Inflammatory macrophage treated with lipopolysaccharide for 1 hour (primary cell): ENCODE data around the gene DCAF4.
"Not testable (repeated sequence)": the region's sequence is repeated elsewhere in the genome, so short reads cannot be mapped to it uniquely, and the experiment has no call there.

Source experiments
- DNase-seq, 2 donors: peaks; one replicate each; pipeline ENCODE4 v3.0.0-alpha.2; 2020 to 2022

DCAF4 gene

DNA sequence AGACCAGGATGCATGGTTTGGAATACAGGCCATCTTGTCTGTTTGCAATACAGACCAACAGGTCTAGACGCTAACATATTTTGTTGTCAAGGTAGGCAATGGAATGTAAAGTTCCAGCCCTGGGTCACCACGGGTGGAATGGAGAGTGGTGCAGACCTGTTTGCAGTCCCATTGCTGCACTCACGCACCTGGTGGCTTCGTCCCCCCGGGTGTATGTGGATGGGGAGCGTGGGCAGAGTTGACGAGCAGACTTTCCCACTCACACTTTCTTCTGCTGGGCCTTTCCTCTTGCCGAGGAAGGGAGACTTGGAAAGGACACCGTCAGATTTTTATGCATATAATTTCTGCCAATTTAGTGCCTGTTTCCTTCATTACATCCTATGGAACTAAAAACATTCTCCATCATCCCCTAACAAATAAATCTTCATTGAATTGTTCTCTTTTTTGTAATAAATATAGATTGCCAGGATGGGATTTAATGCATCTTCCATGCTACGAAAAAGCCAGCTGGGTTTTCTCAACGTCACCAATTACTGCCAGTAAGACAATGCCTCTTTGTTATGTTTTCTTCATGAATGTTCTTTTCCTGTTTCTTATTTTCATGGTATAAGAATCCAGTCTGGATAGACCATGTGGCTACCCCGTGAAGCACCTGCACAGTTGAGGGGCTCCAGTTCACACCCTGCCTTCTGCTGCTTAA is 15.2 kb downstream of the DCAF4 start:
- no peak for DNase-seq

DNA sequence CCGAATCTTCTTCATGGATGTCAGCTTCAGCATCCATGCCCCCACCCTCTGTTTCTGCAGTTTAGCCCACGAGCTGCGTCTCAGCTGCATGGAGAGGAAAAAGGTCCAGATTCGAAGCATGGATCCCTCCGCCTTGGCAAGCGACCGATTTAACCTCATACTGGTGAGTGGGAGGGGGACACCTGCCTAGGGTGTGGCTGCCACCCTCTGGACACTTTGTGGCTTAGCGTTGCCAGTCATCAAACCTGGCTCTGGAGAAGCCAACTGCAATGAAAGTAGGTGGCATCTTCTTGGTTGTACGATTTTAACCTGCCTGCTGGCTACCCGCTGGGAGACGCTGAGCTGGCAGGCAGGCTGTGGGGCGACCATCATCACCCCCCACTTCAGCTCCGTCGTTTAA is 16.7 kb downstream of the DCAF4 start:
- no peak for DNase-seq

DNA sequence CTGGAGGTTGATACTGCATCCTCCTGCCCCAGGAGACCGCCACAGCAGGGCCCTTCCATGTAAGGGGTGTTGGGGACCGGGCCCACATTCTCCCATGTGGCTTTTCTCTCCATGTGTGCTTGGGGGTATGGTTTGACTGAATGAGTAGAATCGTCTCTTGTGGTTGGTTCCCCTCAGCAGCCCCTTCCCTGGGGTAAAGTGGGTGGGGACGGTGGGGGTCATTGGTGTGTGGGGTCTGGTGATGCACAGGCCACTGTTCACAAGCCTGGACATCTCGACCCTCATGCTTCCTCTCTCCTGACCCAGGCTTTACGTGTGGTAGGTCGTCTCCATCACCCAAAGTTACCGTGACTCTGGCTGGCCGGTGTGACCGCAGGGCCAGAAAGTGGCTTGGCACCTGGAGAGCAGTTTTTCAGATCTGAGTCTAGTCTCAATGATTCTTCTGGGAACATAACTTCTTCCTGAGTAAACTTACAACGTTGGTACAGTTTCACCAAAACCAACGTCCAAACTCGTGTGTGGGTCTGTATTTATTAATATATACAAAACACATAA is 17.7 kb downstream of the DCAF4 start:
- no peak for DNase-seq

DNA sequence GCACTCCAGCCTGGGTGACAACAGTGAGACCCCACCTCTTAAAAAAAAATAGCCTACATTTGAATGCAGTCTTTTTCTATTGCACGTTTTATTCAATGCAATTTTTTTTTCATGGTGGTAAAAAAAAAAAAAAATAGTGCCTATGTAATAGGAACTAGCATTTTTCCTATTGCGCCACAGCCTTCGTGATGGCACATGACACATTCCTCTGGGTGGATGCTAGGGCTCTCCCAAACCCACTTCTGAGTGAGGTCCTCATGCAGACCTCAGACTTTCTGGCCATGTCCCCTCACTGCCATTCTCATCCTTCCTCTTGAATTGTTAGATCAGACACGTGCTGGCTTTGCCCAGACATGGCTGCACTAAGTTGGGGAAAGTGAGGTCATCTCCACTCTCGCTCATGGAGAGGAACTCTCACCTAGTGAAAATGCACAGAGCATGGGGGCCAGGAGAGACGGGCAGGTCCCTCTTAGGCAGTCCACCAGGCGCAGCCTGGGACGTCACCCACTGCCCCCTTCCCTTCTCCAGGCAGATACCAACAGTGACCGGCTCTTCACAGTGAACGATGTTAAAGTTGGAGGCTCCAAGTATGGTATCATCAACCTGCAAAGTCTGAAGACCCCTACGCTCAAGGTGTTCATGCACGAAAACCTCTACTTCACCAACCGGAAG is 19.2 kb downstream of the DCAF4 start:
- DNase-seq: peak; percentile 21 to 30

DNA sequence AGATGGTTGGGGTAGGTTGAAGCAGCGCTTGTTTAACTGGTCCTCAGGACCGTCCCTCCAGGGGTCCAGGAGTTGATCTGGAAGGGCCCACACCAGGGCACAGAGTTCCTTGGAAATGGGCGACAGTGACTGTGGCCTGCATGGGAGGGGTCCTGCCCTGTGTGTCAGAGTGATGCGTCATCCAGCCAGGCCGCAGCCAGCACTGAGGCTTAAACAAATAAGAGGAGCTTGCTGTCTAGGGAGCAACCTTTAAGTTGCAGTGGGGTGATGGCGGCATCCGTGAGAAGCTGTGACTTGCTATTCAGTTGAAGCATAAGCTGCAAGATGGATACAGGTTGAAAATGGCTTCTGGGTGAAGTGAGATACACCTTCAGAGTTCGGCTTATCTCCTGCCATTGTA is 20.2 kb downstream of the DCAF4 start:
- no peak for DNase-seq

DNA sequence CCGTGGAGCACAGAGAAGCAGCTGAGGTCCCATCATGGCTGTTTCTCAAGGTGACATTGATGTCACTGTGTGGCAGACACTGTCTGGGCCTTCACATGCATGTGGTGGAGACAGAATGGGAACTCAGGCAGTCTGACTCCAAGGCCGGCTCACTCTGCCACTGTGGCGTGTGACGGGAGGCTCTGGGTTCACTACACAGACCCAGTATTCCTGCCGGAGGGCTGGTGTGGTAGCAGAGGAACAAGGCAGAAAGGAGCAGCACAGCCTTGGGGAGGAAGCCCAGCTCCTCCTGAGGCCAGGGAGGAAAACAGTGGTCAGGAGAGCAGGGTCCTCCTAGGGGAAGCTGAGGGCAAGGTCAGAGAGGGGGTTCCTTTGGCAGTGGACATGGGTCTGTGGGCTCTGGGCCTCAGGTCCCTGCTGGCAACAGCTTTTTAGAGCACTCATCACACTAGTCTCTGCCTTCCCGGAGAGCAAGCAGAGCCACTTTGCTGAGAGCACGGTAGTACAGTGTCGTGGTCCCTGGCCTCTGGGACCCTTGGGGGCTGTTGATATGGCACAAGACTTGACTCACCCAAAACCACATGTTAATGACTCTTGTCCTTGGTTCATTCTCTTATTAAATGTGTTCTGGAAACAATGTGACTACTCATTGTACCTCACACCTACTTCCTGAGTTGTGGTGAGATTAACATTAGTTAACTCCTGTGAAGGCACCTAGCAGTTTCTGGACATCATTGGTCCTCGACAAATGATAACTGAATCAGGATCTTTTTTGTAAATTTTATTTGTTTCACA is 21.3 kb downstream of the DCAF4 start:
- no peak for DNase-seq

DNA sequence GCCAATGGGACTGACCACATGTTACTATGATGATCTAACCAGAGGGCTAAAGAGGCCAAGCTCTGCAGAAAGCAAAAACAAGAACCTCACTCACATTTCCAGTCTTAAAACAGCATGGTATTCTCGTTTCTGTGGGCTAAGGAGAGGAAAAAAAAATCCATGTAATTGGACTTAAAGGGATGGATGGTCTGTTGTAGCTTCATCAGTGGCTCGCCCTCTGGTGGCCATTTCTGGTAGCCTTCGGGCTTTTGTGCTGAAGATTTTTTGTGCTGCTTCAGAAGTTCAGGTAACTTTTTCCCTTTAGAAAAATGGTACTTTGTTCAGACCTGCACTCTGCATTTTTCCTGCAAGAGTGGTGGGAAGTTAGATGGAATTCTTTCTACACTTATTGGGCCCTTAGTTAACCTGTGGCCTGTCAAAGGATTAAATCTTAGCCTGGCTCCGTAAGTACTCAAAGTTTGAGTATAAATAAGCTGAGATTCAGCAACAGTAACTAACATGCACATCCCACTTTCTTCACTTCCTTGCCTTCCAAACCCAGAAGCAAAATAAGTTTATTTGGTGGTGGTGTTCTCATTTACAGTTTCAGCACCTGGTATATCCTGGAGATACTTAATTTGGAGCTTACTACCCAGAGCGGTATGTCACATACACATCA is 22.3 kb downstream of the DCAF4 start:
- DNase-seq: peak; percentile 24 to 84

DNA sequence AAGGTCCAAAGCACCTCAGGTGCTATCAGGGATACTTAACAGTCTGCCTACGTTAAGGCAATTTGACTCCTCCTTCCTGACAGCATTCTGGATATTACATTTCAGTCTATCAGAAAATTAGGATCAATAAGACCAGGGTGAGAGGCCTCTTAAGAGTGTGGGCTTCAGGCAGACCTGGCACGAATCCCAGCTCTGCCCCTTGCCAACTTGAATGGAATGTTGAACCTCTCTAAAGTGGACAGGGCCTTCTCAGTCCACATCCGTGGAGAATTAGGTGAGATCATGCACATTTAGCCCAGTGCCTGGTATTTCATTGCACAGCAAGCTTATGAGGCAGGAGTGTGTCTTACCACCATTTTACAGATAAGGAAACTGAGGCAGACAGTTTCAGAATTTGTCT is 25.9 kb downstream of the DCAF4 start:
- DNase-seq: no peak

DNA sequence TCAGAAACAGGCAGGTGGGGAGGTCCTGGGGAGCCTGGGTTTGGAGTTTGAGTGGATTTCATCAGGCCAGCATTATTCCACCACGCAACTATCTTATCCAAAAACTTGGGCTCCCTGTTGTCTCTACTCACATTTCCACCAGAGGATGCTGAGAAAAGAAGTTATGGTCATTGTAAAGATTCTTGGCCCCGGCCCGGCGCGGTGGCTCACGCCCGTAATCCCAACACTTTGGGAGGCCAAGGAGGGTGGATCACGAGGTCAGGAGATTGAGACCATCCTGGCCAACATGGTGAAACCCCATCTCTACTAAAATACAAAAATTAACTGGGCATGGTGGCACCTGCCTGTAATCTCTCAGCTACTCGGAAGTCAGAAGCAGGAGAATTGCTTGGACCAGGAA is 30.5 kb downstream of the DCAF4 start:
- DNase-seq: not testable (repeated sequence)

DNA sequence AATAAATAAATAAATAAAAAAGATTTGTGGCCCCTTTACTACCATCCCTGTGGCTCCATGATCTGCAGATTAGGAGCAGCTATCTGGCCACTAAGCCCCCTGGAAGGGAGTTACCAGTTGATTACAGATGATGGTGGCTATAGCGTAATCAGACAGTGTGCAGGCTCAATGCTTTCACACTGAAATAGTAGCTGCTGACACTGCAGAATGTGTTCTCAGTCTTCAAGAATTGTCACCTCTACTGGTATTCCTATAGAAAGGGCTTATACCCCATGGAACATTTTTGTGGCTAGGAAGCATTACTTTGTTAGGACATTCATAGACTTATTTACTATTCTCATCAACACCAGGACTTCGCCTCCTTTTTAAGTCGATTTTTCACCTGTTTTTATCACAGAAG is 30.9 kb downstream of the DCAF4 start:
- no peak for DNase-seq

DNA sequence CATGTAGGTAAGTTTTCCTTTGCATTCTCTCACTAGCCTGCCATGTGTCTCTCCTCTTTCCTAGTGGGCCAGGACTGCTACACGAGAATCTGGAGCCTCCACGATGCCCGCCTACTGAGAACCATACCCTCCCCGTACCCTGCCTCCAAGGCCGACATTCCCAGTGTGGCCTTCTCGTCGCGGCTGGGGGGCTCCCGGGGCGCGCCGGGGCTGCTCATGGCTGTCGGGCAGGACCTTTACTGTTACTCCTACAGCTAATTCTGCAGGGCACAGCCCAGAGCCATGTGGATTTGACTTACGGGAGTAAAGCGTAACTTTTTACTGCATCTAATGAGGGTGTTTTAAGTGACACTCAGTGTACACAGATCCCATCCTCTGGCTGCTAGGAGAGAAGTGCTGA is 32.3 kb downstream of the DCAF4 start:
- no peak for DNase-seq

DNA sequence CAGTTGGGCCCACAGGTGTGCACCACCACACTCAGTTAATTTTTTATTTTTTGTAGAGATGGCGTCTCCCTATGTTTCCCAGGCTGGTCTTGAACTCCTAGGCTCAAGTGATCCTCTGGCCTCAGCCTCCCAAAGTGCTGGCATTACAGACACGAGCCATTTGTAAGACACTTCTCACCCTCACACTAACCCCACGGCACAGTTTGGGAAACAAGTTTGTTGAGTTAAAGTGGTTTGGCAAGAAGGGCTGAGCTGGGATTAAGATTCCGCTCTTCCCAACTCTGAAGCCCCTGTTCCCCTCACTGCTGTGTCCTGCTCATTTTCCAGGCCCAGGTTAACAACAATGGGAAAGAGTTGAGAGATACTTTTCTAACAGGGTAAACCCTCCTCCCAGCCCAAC is 34.8 kb downstream of the DCAF4 start:
- not testable (repeated sequence) for DNase-seq

DNA sequence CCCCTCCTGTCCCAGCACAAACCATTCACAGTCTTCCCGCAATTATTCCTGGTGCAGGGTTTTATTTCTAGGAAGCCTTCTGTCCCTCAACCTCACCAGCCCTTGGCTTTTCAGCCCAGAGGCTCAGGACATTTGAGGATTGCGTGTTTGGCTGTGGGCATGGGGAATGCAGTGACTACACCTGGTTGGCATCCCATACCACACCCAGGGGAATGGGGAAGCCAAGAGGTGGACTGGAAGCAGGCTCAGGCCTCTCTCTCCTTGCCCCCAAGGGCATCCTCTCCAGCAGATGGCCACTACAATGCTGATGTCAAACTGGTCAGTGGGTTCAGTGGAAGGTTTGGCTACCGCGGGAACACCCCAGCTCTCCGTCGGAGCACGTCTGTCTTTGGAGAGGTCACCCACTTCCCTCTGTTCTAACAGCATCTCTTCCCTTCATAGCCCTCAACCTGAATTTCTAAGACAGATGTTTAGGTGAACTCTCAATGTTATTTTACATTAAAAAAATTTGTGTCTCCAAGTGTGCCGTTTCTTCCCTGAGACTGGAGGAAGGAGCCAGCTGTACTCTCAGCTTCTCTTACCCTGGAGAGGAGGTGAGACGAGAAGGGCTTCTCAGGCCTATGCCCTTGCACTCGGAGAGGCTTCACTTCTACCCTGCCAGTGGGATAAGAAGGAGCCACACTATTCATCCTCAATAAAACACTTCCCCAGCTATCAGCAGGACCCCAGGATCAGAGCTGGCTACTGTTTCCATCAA is 35.5 kb downstream of the DCAF4 start:
- DNase-seq: no peak

DNA sequence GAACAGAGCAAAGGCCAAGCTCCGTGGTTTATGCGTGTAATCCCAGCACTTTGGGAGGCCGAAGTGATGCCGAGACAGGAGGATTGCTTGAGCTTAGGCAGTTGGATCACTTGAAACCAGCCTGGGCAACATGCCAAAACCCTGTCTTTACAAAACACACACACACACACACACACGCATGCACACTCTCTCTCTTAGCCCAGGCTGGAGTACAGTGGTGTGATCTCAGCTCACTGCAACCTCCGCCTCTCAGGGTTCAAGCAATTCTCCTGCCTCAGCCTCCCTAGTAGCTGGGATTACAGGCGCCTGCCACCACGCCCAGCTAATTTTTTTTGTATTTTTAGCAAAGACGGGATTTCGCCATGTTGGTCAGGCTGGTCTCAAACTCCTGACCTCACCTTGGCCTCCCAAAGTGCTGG is 36.1 kb downstream of the DCAF4 start:
- DNase-seq: not testable (repeated sequence)

DNA sequence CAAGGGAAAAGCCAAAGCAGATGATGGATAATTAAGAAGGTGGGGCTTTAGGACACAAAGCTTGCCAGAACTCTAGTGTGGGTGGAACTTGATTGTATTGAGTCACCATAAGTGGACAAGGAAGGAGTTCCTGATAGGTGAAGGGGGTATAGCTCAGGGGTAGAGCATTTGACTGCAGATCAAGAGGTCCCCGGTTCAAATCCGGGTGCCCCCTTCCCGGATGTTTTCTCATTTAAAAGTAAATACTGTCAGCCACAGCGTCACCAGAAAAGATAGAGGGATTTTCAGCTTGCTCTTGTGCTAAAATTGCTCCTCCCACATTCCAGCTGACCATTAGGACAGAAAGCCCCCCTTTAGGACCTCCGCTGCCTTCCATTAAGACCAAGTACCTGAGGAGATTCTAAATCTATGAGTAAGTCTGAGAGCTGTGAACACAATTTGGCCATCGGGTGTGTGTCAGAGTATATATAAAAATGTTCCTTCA is 36.6 kb downstream of the DCAF4 start:
- DNase-seq: no peak

DNA sequence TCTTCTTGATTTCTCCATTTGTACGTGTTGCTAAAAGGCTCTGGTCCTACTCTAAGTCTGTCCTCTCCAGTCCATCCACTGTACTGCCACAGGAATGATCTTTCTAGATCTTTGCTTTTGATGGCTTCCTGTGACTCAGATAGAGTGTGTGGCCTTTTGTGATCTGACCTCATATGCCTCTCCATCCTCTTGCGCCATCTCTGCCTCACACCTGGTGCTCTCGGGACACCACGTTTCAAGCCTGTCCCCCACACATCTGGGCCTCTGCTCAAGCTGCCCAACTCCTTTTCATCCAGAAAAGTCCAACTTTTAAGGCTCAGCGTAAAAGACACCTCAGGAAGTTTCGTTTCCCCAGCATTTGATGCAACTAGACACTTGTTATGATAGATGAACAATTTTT is 39.0 kb downstream of the DCAF4 start:
- DNase-seq: no peak

DNA sequence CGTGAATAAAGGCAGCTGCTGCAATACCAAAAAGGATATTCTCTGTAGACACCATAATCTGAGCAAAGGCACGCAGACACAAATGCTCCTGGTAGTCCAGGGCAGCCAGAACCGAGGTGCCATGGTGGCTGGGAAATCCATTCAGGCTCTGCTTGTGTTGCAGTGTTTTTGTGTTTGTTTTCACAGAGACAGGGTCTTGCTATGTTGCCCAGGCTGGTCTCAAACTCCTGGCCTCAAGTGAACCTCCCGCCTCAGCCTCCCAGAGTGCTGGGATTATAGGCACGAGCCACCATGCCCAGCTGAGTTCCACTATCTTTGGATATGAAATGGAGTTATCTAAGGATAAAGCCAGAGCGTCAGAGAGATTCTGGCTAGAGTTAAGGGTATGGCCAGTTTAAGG is 39.8 kb downstream of the DCAF4 start:
- no peak for DNase-seq

DNA sequence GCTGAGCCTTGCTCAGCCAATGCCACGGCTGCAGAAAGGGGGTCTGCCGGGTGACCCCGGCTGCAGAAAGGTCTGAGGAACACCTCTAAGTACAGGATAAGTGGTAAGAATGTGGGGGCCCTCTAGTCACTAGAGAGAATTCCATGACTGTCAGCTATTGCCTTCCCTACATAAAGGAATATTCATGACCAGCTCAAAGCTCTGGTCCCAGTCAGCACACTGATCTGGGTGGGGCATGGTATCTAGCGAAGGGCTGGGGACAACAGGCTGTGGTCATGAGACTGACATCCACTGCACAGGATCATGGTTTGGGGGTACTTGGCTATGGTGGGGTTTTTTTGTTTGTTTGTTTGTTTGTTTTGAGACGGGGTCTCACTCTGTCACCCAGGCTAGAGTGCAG is 42.1 kb downstream of the DCAF4 start:
- DNase-seq: no peak

DNA sequence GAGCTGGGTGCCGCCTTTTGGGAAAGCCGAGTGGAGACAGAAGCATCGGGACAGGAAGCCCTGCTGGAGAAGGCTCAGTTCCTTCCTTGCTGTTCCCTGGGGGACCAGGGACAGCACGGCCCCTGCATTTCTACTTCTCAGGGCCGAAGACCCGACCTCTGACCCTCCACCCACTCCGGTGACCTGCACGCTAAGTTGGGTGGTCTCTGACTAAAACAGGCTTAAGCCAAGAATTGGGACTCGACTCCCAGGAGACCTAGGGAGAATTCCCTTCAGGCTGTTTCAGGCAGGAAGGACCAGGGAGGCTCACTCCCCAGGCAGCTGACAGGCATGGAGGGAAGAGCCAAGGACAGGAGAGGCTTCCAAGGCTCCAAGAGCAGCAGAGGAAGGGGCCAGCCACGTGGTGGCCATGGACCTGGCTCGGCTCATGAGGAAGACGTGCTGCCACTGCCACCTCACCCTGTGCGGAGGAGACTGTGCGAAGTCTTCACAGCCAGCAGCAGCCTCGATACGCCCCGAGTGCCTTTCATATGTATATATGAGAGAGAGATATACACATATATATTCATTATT is 43.9 kb downstream of the DCAF4 start:
- no peak for DNase-seq

DNA sequence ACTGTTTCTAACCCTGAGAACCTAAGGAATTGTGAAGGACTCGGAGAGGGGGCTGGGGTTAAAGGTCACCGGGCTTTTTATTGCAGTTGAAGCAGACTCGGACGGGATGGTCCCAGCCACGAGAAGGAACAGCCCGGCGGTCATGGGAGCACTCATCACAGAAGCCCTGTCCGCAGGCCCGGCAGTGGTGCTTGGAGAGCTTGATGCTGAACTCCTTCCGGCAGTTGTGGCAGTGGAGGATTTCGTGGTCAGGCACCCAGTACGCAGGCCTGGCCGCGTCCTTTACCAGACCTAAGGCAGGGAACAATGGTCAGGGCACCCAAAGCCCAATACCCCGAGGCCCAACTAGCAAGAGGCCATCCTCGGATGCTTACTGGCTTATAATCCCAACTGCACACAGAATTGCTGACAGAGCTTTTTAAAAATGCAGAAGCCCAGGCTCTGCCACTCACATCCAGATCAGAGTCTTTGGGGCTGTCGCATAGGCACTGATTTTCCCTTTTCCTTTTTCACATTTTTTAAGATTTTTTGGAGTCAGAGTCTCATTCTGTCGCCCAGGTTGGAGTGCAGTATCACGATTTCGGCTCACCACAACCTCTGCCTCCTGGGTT is 44.7 kb downstream of the DCAF4 start:
- DNase-seq: no peak

DNA sequence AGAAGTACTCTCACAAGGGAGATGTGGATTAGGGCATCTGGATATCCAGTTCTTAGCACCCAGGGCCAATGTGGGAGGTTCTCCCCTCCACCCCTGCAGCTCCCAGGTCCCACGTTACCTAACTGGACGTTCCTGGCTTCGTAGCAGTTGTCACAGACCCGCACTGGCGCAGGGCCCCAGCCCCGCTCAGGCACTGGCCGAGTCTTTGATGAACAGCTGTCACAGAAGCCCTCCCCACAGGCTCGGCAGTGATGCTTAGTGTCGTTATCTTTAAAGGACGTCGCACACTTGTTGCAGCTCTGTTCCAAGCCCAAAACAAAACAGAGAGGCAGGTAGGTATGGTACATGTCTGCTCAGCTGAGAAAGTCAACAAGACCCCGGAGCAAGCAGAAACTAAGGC is 48.4 kb downstream of the DCAF4 start:
- DNase-seq: no peak
